ENCODE measurements around the gene IKZF5. TPM values are rescaled to one million over a fixed set of nuclear protein-coding genes. Genes with fewer than 3 reads are reported as not detected.

IKZF5 gene
- total and polyA plus RNA-seq, 4 donors = 5.0 to 9.4 (median 7.2) TPM

- Histone ChIP-seq H3K4me3 (ENCODE audit: low read depth in 1 of 3, low read length in 3 of 3) (no peak overlapping the region), H3K27ac (ENCODE audit: low read depth in 1 of 2, low read length in 2 of 2) (peak overlapping the region in 1 of 2 donors; percentile 23), H3K27me3 (ENCODE audit: control insufficient read depth in 4 of 4, insufficient read depth in 4 of 4, low read length in 3 of 4) (no peaks in the 10 kb centered on the region), H3K9ac (ENCODE audit: low read depth in 1 of 2, low read length in 2 of 2) (no peak overlapping the region), H3K36me3 (ENCODE audit: control insufficient read depth in 4 of 4, insufficient read depth in 3 of 4, low read depth in 1 of 4, low read length in 3 of 4) (no peaks in the 10 kb centered on the region), H3K9me3 (ENCODE audit: control insufficient read depth in 4 of 4, low read length in 3 of 4) (no peaks in the 10 kb centered on the region), H3K4me1 (ENCODE audit: control insufficient read depth in 4 of 4, insufficient read depth in 4 of 4, low read length in 3 of 4) (peaks cover 8 to 40% (median 16%) of the 10 kb centered on the region in 4 donors)
- TF ChIP-seq RXRA (IDR thresholded peaks at IDR 0.05) = no peak
- no peak for TF ChIP-seq ZBTB33 (IDR thresholded peaks at IDR 0.05)
- TF ChIP-seq HNF4G (IDR thresholded peaks at IDR 0.05) = no peak
- no peak for TF ChIP-seq ATF3 (IDR thresholded peaks at IDR 0.05)
- no peak for TF ChIP-seq REST (IDR thresholded peaks at IDR 0.05)
- no peak for TF ChIP-seq NR2F2 (IDR thresholded peaks at IDR 0.05)
- TF ChIP-seq TAF1 (conservative IDR thresholded peaks at IDR 0.05) = no peak
- no peak for TF ChIP-seq SP1 (IDR thresholded peaks at IDR 0.05)
- TF ChIP-seq CTCF (IDR thresholded peaks at IDR 0.05; ENCODE audit: low read depth, low read length, missing input control) = no peak
- no peak for TF ChIP-seq FOXA2 (IDR thresholded peaks at IDR 0.05)
- TF ChIP-seq GABPA (IDR thresholded peaks at IDR 0.05 in 1 of 2, conservative IDR thresholded peaks at IDR 0.05 in 1 of 2) = no peak
- TF ChIP-seq EGR1 (IDR thresholded peaks at IDR 0.05; ENCODE audit: low read depth in 2 of 2) = no peak
- no peak for TF ChIP-seq YY1 (IDR thresholded peaks at IDR 0.05)
- TF ChIP-seq JUND (IDR thresholded peaks at IDR 0.05) = no peak
- TF ChIP-seq FOXA1 (IDR thresholded peaks at IDR 0.05) = no peak
- no peak for TF ChIP-seq RAD21 (IDR thresholded peaks at IDR 0.05)
- 86% methylated on average over 2 of the region's 2 CpGs for WGBS
- no peak for DNase-seq (ENCODE audit: low spot score)
These were observed 15.9 kb upstream of the IKZF5 start for GRCh38 chr10:123024540-123024939.

- WGBS = 23% methylated on average over 3 of the region's 3 CpGs
- Histone ChIP-seq H3K4me3 (ENCODE audit: low read depth in 1 of 3, low read length in 3 of 3) (no peak overlapping the region), H3K9ac (ENCODE audit: low read depth in 1 of 2, low read length in 2 of 2) (peak overlapping the region in 1 of 2 donors; percentile 41), H3K27me3 (ENCODE audit: control insufficient read depth in 4 of 4, insufficient read depth in 4 of 4, low read length in 3 of 4) (no peaks in the 10 kb centered on the region), H3K27ac (ENCODE audit: low read depth in 1 of 2, low read length in 2 of 2) (peak overlapping the region; percentile 86 to 89), H3K4me1 (ENCODE audit: control insufficient read depth in 4 of 4, insufficient read depth in 4 of 4, low read length in 3 of 4) (peaks cover 8 to 45% (median 24%) of the 10 kb centered on the region in 4 donors), H3K9me3 (ENCODE audit: control insufficient read depth in 4 of 4, low read length in 3 of 4) (no peaks in the 10 kb centered on the region), H3K36me3 (ENCODE audit: control insufficient read depth in 4 of 4, insufficient read depth in 3 of 4, low read depth in 1 of 4, low read length in 3 of 4) (no peaks in the 10 kb centered on the region)
- TF ChIP-seq EGR1 (IDR thresholded peaks at IDR 0.05; ENCODE audit: low read depth in 2 of 2) (no peak), JUND (IDR thresholded peaks at IDR 0.05) (no peak), TAF1 (conservative IDR thresholded peaks at IDR 0.05) (no peak), HNF4A (conservative IDR thresholded peaks at IDR 0.05) (peak in 1 of 2 donors; percentile 16), FOXA1 (IDR thresholded peaks at IDR 0.05) (no peak), RAD21 (IDR thresholded peaks at IDR 0.05) (peak; percentile 77 to 78), CTCF (IDR thresholded peaks at IDR 0.05; ENCODE audit: low read depth, low read length, missing input control) (peak; percentile 47), SP1 (IDR thresholded peaks at IDR 0.05) (no peak)
- DNase-seq (ENCODE audit: low spot score) = no peak
These were observed 12.9 kb upstream of the IKZF5 start for GRCh38 chr10:123021517-123021916.

Measured in liver (tissue), 9 donors.